GM19035 (cell line): ENCODE measurements around the gene NSUN3.

Experiments
- ATAC-seq: cut with Tn5 transposase; IDR thresholded peaks from one replicate; pipeline ENCODE4 v1.9.1; 2021; ENCODE audit not compliant: unreplicated experiment

NSUN3 gene

GRCh38 chr3:94176988-94177745 lies 114.3 kb downstream of the NSUN3 start:
- no peak for ATAC-seq
